ENCODE measurements around the gene WDR49.
"Not testable (repeated sequence)": the region's sequence is repeated elsewhere in the genome, so short reads cannot be mapped to it uniquely, and the experiment has no call there.

Gene WDR49

DNA sequence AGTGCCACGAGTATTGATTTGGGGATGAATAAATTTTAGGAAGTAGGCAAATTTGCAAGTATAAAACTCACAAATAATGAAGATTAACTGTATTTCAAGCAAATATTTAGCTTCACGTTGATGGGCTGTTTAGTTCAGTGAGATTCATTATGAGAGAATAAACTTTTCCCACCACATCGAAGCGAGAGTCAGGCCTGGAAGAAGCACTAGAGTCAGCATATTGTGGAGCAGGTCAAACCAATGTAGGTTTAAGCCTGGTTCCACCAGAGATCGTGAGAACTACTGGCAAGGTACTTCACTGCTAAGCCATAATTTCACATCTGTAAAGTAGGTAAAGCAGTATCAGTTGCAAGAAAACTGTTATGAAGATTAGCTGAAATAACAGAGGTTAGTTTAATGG, 22.3 kb downstream of the WDR49 start:
- DNase-seq, result no peak
- in situ Hi-C loops (cut with MboI; ENCODE audit: low pct_unique_long_range_greater_than_20kb, low sequenced_read_pairs), result no loop called here

GRCh38 chr3:167626490-167626889, 27.3 kb downstream of the WDR49 start:
- in situ Hi-C loops (cut with MboI; ENCODE audit: low pct_unique_long_range_greater_than_20kb, low sequenced_read_pairs), result no loop called here
- DNase-seq, result no peak

DNA sequence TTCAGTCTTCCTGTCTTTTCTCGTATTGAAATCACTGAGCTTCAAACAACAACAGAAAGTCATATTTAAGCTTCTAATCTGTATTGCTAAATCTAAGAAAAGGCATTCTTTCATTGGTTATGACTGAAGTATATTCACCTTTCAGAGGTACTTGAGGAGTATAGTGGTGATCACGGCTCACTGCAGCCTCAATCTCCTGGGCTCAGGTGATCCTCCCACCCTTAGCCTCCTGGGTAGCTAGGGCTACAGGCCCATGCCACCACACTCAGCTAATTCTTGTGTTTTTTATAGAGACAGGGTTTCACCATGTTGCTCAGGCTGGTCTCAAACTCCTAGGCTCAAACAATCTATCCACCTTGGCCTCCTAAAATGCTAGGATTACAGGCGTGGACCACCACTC, 38.7 kb downstream of the WDR49 start:
- in situ Hi-C loops (cut with MboI; ENCODE audit: low pct_unique_long_range_greater_than_20kb, low sequenced_read_pairs), result no loop called here

GRCh38 chr3:167614196-167614595, 39.5 kb downstream of the WDR49 start:
- in situ Hi-C loops (cut with MboI; ENCODE audit: low pct_unique_long_range_greater_than_20kb, low sequenced_read_pairs); DNase-seq: not testable (repeated sequence)

More for the DNA sequence above, 38.7 kb downstream of the WDR49 start:
- no peak for DNase-seq

DNA sequence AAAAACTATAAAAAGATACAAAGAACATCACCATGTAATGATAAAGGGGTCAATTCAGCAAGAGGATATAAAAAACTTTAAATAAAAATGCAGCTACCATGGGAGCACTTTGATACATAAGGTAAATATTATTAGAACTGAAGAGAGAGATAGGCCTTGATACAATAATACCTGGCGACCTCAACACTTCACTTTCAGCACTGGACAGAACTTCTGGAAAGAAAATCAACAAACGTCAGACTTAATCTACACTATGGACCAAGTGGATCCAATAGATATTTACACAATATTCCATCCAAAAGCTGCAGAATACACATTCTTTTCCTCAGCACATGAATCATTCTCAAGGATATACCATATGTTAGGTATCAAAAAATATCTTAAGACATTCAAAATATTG, 42.0 kb downstream of the WDR49 start:
- in situ Hi-C loops (cut with MboI; ENCODE audit: low pct_unique_long_range_greater_than_20kb, low sequenced_read_pairs), result no loop called here
- no peak for DNase-seq

DNA sequence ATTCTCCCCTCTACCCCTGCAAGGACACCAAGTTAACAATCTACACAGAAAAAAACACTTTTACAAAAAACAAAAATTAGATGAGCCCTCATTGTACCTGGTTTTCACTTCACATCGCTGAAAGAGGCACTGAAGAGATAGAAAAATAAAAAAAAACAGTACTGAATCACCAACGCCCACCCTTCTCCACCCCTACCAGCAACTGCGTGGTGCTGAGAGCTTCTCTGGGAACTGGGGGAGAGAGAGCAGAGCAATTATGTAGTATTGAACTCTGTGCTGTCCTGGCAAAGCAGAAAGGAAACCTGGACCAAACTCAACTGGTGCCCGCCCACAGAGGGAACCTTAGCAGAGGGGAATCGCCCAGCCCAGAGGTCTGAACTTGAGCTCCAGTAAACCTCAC, 44.6 kb downstream of the WDR49 start:
- no peak for DNase-seq
- in situ Hi-C loops (cut with MboI; ENCODE audit: low pct_unique_long_range_greater_than_20kb, low sequenced_read_pairs), result no loop called here

GRCh38 chr3:167606836-167607235, 46.9 kb downstream of the WDR49 start:
- in situ Hi-C loops (cut with MboI; ENCODE audit: low pct_unique_long_range_greater_than_20kb, low sequenced_read_pairs), result no loop called here
- DNase-seq, result no peak

GRCh38 chr3:167605871-167606270, 47.9 kb downstream of the WDR49 start:
- in situ Hi-C loops (cut with MboI; ENCODE audit: low pct_unique_long_range_greater_than_20kb, low sequenced_read_pairs), result no loop called here
- no peak for DNase-seq

DNA sequence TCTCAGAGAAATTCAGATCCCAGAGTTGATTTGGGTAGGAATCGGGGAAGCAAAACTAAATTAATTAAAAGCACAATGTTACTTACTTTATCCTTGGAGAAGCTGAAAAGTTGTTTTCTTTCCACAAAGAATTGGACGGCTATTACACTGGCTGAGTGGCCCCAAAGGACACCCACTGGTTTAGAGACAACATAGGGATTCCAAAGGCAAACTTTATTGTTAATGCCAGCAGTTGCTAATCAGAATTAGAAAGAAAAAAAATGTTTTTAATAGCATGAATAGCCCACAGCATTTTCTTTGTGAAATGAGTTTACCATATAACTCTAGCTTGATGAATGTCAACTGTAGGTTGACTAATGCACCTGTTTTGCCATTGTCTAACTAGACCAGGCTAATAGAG, 51.7 kb downstream of the WDR49 start:
- in situ Hi-C loops (cut with MboI; ENCODE audit: low pct_unique_long_range_greater_than_20kb, low sequenced_read_pairs), result no loop called here
- DNase-seq, result no peak

DNA sequence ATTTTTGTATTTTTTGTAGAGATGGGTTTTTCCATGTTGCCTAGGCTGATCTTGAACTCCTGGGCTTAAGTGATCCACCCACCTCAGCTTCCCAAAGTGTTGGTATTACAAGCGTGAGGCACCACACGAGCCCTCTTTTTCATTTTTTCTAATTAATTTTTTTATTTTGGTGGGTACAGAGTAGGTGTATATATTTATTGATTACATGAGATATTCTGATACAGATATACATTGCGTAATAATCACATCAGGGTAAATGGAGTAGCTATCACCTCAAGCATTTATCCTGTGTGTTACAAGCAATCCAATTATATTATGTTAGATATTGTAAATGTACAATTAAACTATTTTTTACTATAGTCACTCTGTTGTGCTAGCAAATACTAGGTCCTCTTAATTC, 66.1 kb downstream of the WDR49 start:
- in situ Hi-C loops (cut with MboI; ENCODE audit: low pct_unique_long_range_greater_than_20kb, low sequenced_read_pairs), result no loop called here
- DNase-seq, result no peak

DNA sequence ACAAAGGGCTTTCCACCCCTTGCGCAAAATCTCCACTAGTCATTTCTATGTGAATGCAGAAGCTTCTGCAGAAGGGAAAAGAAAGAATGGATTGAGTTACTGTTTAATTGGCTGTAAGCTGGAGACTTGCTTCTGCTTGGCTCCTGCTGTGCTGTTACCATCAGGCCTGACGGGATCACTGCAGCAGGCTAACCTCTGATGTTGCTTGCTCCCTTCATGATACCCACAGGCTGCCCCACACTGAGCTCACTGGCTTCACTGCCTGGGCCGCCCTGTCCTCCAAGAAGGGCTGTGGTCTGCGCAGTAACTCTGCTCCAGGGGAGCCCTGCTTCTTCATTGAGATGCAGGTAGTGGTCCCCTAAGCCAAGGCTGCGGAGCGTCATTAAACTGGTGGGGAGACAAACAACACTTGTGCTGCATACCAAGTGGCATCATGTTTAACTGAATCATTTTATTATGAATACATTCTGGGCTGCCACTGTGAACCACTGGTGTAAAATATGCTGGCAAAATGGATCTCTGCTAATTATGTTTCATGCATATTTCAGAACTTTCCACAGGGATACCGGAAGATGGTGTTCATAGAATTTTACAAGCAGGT, 78.6 kb downstream of the WDR49 start:
- no peak for DNase-seq
- in situ Hi-C loops (cut with MboI; ENCODE audit: low pct_unique_long_range_greater_than_20kb, low sequenced_read_pairs), result no loop called here

- no peak for DNase-seq
- in situ Hi-C loops (cut with MboI; ENCODE audit: low pct_unique_long_range_greater_than_20kb, low sequenced_read_pairs), result no loop called here
Measured at GRCh38 chr3:167572991-167573390, 80.8 kb downstream of the WDR49 start.

DNA sequence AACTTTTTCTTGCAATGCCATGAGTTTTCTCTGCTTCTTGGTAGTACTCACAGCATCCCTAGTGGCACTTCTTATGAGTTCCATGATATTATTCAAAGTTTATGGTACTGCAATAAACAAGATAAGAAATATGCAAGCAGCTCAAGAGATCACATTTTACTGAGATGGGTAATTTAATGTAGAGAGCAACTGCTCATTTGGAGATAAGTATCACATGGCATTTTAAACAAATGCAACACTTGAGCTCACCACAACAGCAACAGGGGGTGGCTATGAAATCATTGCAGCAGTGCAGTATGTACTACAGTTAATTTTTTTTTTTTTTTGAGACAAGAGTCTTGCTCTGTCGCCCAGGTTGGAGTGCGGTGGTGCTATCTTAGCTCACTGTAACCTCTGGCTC, 85.1 kb downstream of the WDR49 start:
- in situ Hi-C loops (cut with MboI; ENCODE audit: low pct_unique_long_range_greater_than_20kb, low sequenced_read_pairs), result no loop called here
- DNase-seq, result no peak

GRCh38 chr3:167565489-167565888, 88.3 kb downstream of the WDR49 start:
- in situ Hi-C loops (cut with MboI; ENCODE audit: low pct_unique_long_range_greater_than_20kb, low sequenced_read_pairs), result no loop called here
- no peak for DNase-seq

DNA sequence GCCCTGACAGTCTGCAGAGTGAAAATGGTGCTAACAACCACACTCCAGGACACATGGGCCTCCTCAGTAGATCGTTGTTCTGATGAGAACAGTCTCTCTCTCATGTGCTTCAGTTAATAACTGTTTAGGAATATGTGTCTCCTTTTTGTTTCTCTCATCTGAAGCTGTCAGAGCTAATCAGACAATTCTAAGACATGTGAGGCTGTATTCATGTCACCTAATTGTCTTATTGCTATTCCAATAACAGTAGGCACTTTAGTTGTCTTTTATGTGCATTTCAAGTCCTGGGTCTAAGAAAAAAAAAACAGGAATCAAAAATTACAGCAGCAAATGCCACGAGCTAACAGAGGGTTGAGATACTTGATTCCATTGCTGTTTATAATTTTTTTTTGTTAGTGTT, 89.1 kb downstream of the WDR49 start:
- DNase-seq, result no peak
- in situ Hi-C loops (cut with MboI; ENCODE audit: low pct_unique_long_range_greater_than_20kb, low sequenced_read_pairs), result no loop called here

GRCh38 chr3:167559924-167560323, 93.8 kb downstream of the WDR49 start:
- in situ Hi-C loops (cut with MboI; ENCODE audit: low pct_unique_long_range_greater_than_20kb, low sequenced_read_pairs), result no loop called here
- DNase-seq, result no peak

DNA sequence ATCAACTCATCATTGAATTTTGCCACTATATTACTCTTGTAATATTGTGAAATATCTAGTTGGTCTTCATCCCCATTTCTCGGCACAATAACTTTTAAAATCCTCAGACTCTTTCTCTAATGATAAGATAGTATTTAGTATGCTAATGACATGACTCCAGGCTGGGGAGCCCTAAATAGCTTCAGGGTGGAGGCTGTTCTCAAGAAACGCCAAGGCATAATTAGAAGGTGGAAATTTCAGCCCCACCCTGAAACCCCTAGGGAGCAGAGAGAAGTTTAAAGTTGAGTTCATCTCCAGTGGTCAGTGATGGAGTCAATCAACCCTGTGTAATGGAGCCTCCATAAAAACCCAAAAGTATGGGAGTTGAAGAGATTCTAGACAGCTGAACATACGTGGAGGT, 98.8 kb downstream of the WDR49 start:
- no peak for DNase-seq
- in situ Hi-C loops (cut with MboI; ENCODE audit: low pct_unique_long_range_greater_than_20kb, low sequenced_read_pairs), result no loop called here

DNA sequence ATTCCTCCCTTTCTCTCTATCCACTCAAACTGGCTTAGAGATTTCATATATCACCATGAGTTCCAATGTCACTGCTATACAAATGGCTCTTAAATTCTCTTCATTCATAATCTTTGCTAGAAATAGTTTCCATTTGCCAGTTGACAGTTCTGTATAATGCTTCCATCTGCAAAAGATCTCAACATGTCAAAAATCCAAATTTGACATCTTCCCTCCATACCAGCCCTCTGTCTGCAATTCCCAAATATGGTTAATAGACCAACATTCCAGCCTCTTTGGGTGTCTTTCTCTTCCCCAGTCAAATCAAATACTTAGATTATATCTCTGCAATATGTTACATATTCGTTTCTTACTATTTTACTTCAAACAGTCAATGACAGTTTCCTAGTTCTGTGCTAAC, 115.7 kb downstream of the WDR49 start:
- no peak for DNase-seq

GRCh38 chr3:167521006-167521355, 132.8 kb downstream of the WDR49 start:
- no peak for DNase-seq
- in situ Hi-C loops (cut with MboI; ENCODE audit: low pct_unique_long_range_greater_than_20kb, low sequenced_read_pairs), result no loop called here

More for the DNA sequence above, 115.7 kb downstream of the WDR49 start:
- in situ Hi-C loops (cut with MboI; ENCODE audit: low pct_unique_long_range_greater_than_20kb, low sequenced_read_pairs), result no loop called here

GRCh38 chr3:167520266-167521005, 133.3 kb downstream of the WDR49 start:
- in situ Hi-C loops (cut with MboI; ENCODE audit: low pct_unique_long_range_greater_than_20kb, low sequenced_read_pairs), result no loop called here
- DNase-seq, result no peak

GRCh38 chr3:167507954-167508353, 145.8 kb downstream of the WDR49 start:
- in situ Hi-C loops (cut with MboI; ENCODE audit: low pct_unique_long_range_greater_than_20kb, low sequenced_read_pairs), result no loop called here
- DNase-seq, result no peak
